CD1c-positive myeloid dendritic cell (primary cell): ENCODE results near the gene SPAG4.

Experiments used
- DNase-seq: peaks from one replicate; pipeline ENCODE4 v3.0.0-alpha.2; 2016; ENCODE audit errors: extremely low spot score

The SPAG4 gene, protein sequence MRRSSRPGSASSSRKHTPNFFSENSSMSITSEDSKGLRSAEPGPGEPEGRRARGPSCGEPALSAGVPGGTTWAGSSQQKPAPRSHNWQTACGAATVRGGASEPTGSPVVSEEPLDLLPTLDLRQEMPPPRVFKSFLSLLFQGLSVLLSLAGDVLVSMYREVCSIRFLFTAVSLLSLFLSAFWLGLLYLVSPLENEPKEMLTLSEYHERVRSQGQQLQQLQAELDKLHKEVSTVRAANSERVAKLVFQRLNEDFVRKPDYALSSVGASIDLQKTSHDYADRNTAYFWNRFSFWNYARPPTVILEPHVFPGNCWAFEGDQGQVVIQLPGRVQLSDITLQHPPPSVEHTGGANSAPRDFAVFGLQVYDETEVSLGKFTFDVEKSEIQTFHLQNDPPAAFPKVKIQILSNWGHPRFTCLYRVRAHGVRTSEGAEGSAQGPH

DNA sequence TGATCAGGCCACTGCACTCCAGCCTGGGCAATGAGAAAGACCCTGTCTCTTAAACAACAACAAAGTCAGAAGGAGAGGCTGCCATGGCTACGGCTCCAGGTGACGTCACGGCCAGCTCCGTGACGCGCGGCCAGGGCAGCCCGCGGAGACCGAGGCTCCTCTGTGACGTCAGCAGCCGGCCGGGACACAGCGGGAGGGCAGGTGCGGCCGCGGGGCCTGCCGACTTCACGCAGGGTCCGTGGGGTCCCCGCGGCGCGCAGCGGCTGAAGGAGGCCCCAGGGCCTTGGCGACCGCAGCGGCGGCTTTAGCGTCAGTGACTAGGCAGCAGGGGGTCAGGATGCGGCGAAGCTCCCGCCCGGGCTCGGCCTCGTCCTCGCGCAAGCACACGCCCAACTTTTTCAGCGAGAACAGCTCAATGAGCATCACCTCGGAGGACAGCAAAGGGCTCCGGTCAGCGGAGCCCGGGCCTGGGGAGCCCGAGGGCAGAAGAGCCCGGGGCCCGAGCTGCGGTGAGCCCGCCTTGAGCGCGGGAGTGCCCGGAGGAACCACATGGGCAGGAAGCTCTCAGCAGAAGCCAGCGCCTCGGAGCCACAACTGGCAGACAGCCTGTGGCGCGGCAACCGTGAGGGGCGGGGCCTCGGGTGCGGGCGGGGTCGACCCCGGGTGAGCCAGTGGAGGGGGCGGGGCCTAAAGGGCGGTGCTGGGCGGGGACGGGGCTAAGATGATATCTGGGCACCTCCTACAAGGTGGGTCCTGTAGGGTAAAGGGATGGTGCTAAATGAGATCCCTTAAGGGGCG is at the start of gene SPAG4:
TSS of gene SPAG4 (plus strand) at position 163 of the 798 bp plus-strand sequence. CDS start at position 338, 175 bp downstream.
- peak; percentile 100 for DNase-seq

DNA sequence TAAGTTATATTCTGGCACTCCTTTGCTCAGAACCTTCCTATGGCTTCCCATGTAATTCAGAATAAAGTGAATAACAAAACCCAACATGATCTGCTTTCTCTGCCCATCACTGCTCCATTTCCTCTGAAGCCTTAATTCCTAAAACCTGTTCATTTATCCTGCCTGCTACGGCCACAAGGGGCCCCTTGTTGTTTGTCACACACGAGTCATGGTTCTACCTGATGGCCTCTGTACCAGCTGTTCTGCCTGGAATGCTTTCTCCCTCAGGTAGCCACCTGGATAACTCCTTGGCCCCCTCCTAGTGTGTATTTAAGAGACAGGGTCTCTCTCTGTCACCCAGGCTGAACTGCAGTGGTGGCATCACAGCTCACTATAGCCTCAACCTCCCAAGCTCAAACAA is 47.0 kb upstream of the SPAG4 start:
- no peak for DNase-seq

DNA sequence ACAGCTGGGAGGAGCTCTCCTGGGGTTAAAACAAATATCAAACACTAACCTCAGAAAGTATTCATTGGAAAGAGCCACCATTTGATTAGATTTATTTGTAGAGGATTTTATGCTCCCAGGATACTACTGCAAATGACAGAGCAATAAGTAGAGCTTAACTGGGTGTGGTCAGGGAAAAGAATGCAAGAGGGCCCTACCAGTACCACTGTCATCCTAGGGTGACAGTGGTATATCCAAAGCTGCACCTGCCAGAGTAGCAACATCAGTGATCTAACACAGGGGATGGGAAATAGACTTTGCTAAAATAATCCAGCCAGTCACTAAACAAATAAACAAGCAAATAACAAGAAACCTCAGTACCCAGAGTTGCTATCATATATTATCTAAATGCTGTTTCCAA is 44.1 kb upstream of the SPAG4 start:
- DNase-seq: no peak

DNA sequence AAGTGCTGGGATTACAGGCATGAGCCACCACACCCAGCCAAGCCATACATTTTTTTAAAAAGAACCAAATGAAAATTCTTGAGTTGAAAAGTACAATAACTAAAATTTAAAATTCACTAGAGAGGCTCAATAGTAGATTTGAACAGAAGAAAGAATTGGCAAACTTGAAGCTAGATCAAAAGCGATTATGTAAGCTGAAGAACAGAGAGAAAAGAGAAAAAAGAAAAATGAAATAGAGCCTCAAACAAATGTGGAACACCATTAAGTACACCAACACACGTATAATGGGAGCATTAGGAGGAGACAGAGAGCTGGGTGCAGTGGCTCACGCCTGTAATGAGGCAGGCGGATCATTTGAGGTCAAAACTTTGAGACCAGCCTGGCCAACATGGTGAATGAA is 42.8 kb upstream of the SPAG4 start:
- DNase-seq: no peak

DNA sequence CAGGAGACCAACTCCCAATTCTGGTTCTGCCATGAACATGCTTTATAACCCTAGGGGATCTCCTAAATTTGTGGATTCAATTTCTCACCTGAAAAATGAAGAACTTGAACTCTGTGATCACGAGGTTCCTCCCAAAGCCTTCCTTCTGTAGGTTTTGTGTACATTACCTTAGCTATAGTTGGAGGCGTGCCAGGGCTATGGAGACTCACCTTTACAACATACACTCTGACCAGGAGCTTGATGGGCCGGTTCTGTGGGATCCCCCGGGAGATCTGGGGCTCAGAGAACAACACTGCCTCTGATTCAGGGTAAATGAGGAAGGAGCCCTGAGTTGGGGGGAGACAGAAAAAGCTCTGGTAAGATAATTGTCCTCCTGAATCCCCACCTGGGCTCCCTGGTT is 39.7 kb upstream of the SPAG4 start:
- no peak for DNase-seq

DNA sequence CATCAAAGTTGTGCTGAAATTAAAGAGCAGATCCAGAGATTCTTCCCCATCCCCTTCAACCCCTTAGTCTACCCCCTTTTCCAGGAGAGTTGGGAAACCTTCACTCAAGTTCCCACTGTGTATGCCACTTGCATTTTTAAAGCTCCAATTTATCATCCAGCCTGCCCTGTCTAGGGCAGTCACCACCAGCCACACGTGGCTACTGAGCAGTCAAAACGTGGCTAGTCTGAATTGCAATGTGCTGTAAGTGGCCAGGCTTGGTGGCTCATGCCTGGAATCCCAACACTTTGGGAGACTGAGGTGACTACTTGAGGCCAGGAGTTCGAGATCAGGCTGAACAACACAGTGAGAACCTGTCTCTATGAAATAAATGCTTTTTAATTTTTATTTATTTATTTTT is 38.8 kb upstream of the SPAG4 start:
- DNase-seq: no peak

DNA sequence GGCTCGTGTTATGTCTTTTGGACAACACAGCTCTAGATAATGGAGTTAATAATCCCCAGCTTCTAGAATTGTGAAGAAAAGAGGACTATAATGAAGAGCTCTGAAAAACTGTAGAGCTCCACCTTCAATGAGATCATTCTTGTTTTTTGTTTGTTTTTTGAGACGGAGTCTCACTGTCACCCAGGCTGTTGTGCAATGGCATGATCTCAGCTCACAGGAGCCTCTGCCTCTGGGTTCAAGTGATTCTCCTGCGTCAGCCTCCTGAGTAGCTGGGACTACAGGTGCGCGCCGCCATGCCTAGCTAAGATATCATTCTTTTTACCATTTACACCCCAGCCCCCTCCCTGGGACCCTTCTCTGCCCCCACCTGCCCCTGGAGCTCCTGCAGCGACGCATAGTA is 37.2 kb upstream of the SPAG4 start:
- no peak for DNase-seq

DNA sequence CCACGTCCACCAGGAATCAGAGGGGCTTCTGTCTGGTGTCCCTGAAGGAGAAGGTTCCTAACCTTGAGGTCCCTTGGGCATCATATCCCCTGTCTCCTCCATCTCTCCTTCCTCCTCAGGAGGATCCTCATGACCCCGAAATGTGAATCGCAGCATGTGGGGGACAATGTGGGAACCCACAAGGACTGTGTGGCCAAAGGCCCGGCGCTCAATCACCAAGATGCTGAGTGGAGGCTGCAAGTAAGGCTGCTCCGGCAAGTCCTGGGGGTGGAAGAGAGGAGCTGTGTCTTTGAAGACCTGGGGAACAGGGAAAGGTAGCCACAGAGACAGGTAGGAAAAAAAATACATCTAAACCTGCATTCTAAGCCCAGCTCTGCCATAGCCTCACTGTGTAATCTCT is 36.4 kb upstream of the SPAG4 start:
- DNase-seq: no peak

DNA sequence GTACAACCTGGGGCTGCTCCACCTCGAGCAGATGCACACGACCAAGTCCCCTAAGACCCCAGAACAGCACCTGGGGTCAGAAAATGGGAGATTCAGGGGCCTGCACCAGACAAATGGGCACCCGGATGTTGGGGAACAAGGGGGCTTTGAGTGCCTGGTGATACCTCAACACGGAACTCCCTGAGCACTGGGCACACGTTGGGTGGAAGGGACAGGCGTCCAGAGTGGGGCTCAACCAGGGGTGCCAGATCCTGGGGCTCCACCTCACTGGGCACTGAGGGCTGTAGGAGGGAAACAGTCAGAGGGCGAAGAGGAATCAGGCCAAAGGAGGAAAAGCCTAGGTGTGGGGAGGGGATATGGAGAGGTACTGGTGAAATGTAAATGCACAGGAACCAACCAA is 33.5 kb upstream of the SPAG4 start:
- no peak for DNase-seq

DNA sequence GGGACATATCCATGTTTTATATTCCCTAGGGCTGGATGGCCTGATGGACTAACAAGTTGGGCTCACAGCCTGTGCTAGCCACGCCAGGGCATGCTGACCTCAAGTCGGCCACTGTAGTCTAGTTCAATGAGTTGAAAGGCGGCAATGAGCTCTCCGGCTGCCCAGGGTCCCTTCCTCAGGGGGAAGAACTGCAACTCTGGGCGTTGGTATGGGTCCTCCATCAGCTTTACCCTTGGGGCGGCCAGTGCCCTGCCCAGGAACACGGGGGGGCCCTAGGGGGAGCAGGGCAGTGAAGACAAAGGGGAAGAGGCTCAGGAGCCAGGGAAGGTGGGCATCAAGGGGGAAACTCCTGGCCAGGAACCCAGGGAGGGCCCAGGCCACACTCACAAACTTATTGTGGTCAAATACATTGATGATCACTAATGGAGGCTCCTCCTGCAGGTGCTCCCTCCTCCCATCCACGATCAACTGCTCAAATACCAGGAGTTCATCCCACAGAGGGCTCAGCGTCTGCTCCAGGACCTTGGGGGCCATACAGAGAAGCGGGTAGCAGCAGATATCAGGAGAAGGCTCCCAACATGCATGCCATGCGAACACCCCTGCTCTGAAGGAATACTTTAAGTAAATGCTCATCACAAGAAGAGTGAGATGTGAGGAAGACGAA is 32.8 kb upstream of the SPAG4 start:
- no peak for DNase-seq

DNA sequence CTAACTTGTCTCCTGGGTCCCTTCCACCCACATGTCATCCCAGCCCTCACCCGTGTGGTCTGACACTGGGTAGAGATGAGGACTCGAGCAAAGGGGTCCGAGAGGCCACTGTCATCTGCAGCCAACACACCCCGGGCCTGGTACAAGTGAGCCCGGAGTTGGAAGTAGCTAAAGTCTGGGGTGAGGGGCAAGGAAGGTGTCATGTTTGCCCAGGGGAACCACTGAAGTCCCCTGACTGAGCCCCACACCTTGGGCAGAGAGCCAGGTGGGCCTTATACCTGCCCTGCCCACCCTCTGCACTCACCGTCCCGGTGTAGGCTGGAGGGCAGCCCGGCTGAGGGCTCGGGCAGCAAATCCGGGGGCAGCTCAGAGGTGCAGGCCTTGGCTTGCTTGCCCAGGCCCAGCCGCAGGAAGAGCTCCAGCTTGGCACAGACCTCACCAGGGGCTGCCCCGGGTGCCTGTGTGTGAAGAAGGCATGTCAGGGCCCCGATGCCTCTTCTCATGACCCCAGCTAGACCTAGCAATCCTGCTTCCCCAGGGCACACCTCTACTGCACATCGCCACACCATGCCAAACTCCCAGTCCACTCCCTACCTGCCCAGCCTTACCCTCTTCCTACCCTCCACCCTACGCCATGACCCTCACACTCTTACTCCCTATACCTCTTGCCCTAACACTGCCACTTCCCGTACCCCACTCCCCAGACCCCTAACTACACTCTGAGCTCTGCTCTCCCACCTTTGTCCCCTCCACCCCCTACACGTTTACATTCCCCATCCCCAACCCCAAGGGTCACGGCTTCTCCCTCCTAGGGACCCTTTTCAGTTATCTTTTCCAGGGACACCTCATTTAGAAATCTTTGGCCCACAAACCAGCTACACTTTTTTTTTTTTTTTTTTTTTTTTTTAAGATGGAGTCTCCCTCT is 31.7 kb upstream of the SPAG4 start:
- DNase-seq: no peak

DNA sequence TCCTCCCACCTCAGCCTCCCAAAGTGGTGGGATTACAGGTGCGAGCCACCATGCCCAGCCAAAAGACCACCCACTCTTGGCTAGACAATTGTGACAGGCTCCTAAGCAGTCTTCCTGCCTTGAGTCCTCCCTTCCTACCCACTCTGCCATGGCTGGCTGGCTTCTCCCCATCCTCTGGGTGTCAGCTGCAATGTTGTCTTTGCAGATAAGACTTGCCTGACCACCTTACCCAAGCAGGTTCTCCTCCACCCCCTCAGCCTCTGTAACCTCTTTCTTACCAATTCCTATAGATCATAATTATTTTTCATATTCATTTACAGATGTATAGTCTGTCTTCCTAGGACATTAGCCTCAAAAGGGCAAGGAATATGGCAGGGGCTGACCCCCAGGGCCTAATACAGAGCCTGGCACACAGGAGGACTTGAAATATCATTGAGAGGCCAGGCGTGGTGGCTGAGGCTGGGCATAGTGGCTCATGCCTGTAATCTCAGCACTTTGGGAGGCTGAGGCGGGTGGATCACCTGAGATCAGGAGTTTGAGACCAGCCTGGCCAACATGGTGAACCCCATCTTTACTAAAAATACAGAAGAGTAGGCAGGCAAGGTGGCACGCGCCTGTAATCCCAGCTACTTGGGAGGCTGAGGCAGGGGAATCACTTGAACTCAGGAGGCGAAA is 28.7 kb upstream of the SPAG4 start:
- DNase-seq: no peak

DNA sequence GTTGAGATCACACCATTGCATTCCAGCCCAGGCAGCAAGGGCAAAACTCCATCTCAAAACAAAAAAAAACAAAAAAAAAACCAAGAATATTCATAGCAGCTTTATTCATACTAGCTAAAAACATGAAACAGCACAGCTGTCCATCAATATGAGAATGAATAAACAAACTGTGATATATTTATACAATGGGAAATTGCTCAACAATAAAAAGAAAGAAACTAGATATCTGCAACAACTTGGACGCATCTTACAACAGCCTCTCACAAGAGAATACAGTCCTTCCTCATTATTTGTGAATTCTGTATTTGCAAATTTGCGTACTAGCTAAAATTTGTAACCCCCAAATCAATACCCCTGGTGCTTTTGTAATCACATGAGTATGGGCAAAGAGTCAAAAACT is 28.2 kb upstream of the SPAG4 start:
- no peak for DNase-seq

DNA sequence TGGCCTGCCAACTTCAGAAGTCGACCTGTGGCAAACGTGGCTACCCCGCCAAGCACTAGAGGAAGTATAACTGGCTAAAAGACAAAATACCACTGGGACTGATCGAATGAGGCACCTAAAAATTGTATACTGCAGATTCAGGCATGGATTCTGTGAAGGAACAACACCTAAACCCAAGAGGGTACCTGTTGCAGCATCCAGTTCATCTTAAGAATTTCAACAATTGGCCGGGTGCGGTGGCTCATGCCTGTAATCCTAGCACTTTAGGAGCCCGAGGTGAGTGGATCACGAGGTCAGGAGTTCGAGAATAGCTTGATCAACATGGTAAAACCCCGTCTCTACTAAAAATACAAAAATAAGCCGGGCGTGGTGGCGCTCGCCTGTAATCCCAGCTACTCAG is 27.2 kb upstream of the SPAG4 start:
- no peak for DNase-seq

DNA sequence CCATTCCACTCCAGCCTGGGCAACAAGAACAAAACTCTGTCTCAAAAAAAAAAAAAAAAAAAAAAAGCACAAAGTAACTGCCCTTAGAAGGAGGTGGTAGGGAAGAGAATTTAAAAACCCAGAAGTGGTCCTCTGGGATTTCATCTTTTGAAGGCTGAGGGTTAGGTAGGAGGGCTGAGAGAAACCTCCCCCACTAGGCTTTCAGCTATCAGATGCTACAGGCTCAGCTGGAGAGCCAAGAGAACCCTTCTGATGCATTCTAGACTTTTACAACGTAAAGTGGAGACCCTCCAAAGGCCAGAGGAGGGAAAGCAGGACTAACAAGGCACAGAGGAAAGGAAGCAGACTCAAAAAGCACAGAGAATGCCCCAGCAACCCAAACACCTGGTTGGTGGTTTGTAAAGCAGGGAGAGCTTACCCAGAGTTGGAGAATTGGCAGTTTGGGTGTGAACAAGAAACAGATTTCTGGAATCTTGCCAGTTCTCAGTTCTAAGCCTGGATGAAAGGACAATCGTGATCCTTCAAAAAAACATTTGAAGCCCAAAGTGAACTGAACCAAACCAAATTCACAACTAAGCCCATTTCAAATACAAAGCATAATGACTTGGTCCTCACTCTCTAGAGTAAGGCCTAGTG is 23.2 kb upstream of the SPAG4 start:
- DNase-seq: no peak

DNA sequence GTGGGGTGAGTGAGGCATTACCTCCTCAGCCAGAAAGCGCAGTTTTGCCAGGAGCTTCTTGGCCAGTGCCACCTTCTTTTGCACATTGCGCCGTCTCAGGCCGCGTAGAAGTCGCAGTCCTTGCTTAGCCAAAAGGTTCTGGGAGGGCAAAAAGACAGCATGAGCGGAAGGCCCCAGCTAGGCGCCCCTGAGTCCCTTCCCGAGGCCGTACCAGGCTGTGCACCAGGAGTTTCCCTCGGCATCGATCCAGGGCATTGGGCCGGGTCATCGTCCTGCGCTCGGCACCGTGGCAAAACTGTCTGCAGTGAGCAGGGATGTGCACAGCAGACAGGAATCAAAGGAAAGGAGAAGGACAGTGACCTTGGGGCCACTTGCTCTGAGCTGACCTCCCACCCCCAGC is 20.2 kb upstream of the SPAG4 start:
- no peak for DNase-seq

DNA sequence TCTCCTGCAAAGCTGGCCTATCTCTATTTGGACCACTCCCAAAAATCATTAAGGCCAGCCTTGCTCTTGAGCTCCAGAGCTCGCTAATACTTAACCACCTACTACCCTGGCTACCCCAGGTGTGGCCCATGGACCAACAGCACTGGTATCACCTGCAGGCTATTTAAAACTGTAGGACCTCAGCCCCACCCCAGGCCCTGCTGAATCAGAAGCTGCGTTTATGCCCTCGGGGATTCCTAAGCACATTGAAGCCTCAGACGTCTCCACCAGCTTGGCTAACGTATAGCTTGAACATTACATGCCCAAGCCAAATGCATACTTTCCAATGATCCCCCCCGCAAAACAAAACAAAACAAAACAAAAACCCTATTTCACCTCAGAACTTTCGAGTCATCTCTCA is 19.7 kb upstream of the SPAG4 start:
- no peak for DNase-seq

DNA sequence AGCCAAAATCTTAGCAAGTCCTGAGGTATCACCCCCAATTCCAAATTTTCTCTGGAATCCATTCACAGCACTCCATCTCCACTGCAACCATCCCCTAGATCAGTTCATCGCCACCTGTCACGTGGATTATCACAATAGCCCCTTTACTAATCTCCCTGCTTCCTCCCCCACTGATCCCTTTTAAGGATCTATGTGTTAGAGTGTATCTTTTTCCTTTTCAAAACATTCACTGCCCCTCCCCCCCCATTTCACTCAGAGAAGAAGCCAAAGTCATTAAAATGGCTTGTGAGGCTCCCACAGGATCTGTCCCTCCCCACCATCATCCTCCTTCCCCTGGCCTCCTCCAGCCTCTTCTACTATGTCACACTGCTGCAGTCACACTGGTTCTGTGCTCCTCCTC is 18.4 kb upstream of the SPAG4 start:
- no peak for DNase-seq

DNA sequence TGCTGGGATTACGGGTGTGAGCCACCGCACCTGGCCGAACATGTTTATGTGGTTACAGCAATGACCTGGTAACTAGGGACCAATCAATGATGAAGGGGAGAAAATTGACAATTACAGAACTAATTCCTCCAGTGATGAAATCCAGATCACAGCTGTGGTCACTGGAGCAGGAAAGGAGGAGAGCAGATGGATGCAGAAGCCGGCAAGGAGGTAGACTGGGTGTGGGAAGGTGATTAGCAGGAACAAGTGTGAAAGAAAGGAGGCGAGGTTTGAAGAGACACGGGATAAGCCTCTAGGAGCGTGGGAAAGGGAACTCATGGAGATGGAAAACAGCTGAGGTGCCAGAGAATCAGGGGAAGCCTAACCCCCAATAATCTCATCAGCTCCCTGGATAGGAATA is 17.2 kb upstream of the SPAG4 start:
- no peak for DNase-seq
